Chondrocyte (in vitro differentiated cells): ENCODE measurements around the gene EHBP1. TPM values are rescaled to one million over a fixed set of nuclear protein-coding genes. Genes with fewer than 3 reads are reported as not detected.

Source experiments
- DNase-seq: peaks from one replicate; pipeline ENCODE4 v3.0.0; 2021; ENCODE audit warnings: mixed read lengths, low spot score
- H3K27ac Mint-ChIP-seq: one replicate; pipeline ENCODE4 v1.8.0; 2021; ENCODE audit warnings: mild to moderate bottlenecking, moderate library complexity, mixed read lengths; ENCODE audit not compliant: unreplicated experiment
- H3K27me3 Mint-ChIP-seq: 2 replicates; pipeline ENCODE4 v1.8.0; 2021; ENCODE audit warnings: low read depth, mixed read lengths
- H3K36me3 Mint-ChIP-seq: 2 replicates; pipeline ENCODE4 v1.8.0; 2021; ENCODE audit warnings: low read depth, mixed read lengths
- H3K4me1 Mint-ChIP-seq: 2 replicates; pipeline ENCODE4 v1.8.0; 2021; ENCODE audit warnings: low read depth, mild to moderate bottlenecking, mixed read lengths
- H3K4me3 Mint-ChIP-seq: one replicate; pipeline ENCODE4 v1.8.0; 2021; ENCODE audit warnings: mild to moderate bottlenecking, moderate library complexity, mixed read lengths; ENCODE audit not compliant: unreplicated experiment
- H3K9me3 Mint-ChIP-seq: 2 replicates; pipeline ENCODE4 v1.8.0; 2021; ENCODE audit warnings: low read depth, mixed read lengths
- CTCF ChIP-seq: fragments of 200-600 bp; sonication (generic); IDR thresholded peaks from 2 replicates; pipeline ENCODE4 v1.5.0; 2021; ENCODE audit warnings: antibody characterized with exemption, mild to moderate bottlenecking, moderate library complexity
- total RNA-seq: library from RNA; stranded (reverse); gene quantifications from 3 replicates; pipeline ENCODE4 v1.2.1, GENCODE V29; 2021

EHBP1 gene
- total RNA-seq, 1 donor from 2014 or later: 48.6 TPM

GRCh38 chr2:63092401-63092800, 386.9 kb downstream of the EHBP1 start:
- H3K4me1 Mint-ChIP-seq: no peaks in the 10 kb centered on the region
- peaks cover 23% of the 10 kb centered on the region for H3K27me3 Mint-ChIP-seq
- TF ChIP-seq CTCF: no peak
- no peak overlapping the region for H3K4me3 Mint-ChIP-seq
- H3K9me3 Mint-ChIP-seq: peaks cover 10% of the 10 kb centered on the region
- DNase-seq: no peak
- peaks cover 1% of the 10 kb centered on the region for H3K36me3 Mint-ChIP-seq
- no peak overlapping the region for H3K27ac Mint-ChIP-seq

- no peak for DNase-seq
- no peak overlapping the region for H3K27ac Mint-ChIP-seq
- H3K27me3 Mint-ChIP-seq: peaks cover 23% of the 10 kb centered on the region
- peaks cover 10% of the 10 kb centered on the region for H3K9me3 Mint-ChIP-seq
- no peaks in the 10 kb centered on the region for H3K4me1 Mint-ChIP-seq
- H3K4me3 Mint-ChIP-seq: no peak overlapping the region
- TF ChIP-seq CTCF: no peak
- H3K36me3 Mint-ChIP-seq: peaks cover 1% of the 10 kb centered on the region
Observed at GRCh38 chr2:63092857-63093256, 387.3 kb downstream of the EHBP1 start.

- Mint-ChIP-seq H3K4me1 (no peaks in the 10 kb centered on the region), H3K9me3 (peaks cover 10% of the 10 kb centered on the region), H3K27me3 (peaks cover 23% of the 10 kb centered on the region), H3K36me3 (peaks cover 1% of the 10 kb centered on the region), H3K4me3 (no peak overlapping the region), H3K27ac (no peak overlapping the region)
- no peak for TF ChIP-seq CTCF
- DNase-seq: no peak
Observed at GRCh38 chr2:63093502-63093901, 388.0 kb downstream of the EHBP1 start.

Other genes starting within 250 kb of the EHBP1 start
- gene TMEM17, start 199.5 kb upstream of the EHBP1 start, total RNA-seq: 2.6 to 3.8 TPM (median 3.8 TPM) in 3 replicates